K562 (cell line): ENCODE results near the gene BSCL2. TPM values are rescaled to one million over a fixed set of nuclear protein-coding genes. Genes with fewer than 3 reads are reported as not detected.

ENCODE experiments used
- CHD1 ChIP-seq: fragments of 200-600 bp; sonication (generic); IDR thresholded peaks from one replicate; pipeline ENCODE4 v1.6.1; 2012; ENCODE audit warnings: mild to moderate bottlenecking, moderate library complexity, low read length, inconsistent platforms
- HDAC2 ChIP-seq: fragments of 450-650 bp; IDR thresholded peaks from 2 replicates; pipeline ENCODE4 v1.6.1; 2016; ENCODE audit warnings: mild to moderate bottlenecking
- HDAC8 ChIP-seq: fragments of 450-650 bp; IDR thresholded peaks from 2 replicates; pipeline ENCODE4 v1.6.1; 2016; ENCODE audit warnings: mild to moderate bottlenecking, missing genetic modification characterization, moderate library complexity, missing compliant biosample characterization
- HNRNPK ChIP-seq: fragments of 200-400 bp; formaldehyde crosslinking; IDR thresholded peaks from one replicate; pipeline ENCODE4 v1.6.1; 2018; ENCODE audit warnings: mild to moderate bottlenecking, low read depth, low read length; ENCODE audit not compliant: poor library complexity, severe bottlenecking
- NCOA4 ChIP-seq: fragments of 450-650 bp; IDR thresholded peaks from 2 replicates; pipeline ENCODE4 v1.6.1; 2018; ENCODE audit warnings: mild to moderate bottlenecking; ENCODE audit not compliant: partially characterized antibody
- TAF9B ChIP-seq: fragments of 450-650 bp; IDR thresholded peaks from 2 replicates; pipeline ENCODE4 v1.6.1; 2018; ENCODE audit warnings: mild to moderate bottlenecking; ENCODE audit not compliant: partially characterized antibody
- U2AF1 ChIP-seq: fragments of 200-400 bp; formaldehyde crosslinking; optimal IDR thresholded peaks from 2 replicates; pipeline ENCODE3; 2017; ENCODE audit warnings: mild to moderate bottlenecking, low read depth, low read length, moderate library complexity
- ZC3H4 ChIP-seq: sonication (generic); formaldehyde crosslinking; IDR thresholded peaks from 2 replicates; pipeline ENCODE4 v1.9.0; 2021; ENCODE audit warnings: missing genetic modification reagents, borderline replicate concordance
- ZNF212 ChIP-seq: fragments of 450-650 bp; formaldehyde crosslinking; IDR thresholded peaks from 2 replicates; pipeline ENCODE4 v1.4.0; 2020; ENCODE audit warnings: mild to moderate bottlenecking
- ZNF318 ChIP-seq, 2 experiments: fragments of 450-650 bp; IDR thresholded peaks; 2 replicates each; pipeline ENCODE4 v1.6.1; 2016; ENCODE audit warnings: mild to moderate bottlenecking in 2 of 2, borderline replicate concordance in 1 of 2, low read depth in 1 of 2, moderate library complexity in 1 of 2
- ZNF518B ChIP-seq: fragments of 250-450 bp; sonication (Bioruptor Pico); IDR thresholded peaks from 2 replicates; pipeline ENCODE4 v1.5.0; 2021; ENCODE audit warnings: mild to moderate bottlenecking, moderate library complexity
- polyA plus RNA-seq, 8 experiments: library from polyadenylated mRNA; depleted of rRNA in 4 of 8; stranded (reverse) in 5 of 8; unstranded in 3 of 8; fragments of >200 nt; fragmentation: Nextera tagmentation in 2 of 8; fragmentation: Illumina TruSeq in 1 of 8; extraction: Ambion mirVana in 2 of 8; extraction: Trizol in 1 of 8; gene quantifications; 2 replicates each; pipeline versions ENCODE4 v1.2.1 to v1.2.3, GENCODE V29; 2011 to 2014; ENCODE audit warnings: inconsistent platforms in 1 of 8, missing spikeins in 1 of 8
- total RNA-seq, 7 experiments: library from RNA; depleted of rRNA in 6 of 7; stranded (reverse); fragments of >200 nt in 6 of 7; fragmentation: Illumina TruSeq in 2 of 7; extraction: Trizol in 2 of 7; gene quantifications; 2 replicates each; pipeline versions ENCODE4 v1.2.1 to v1.2.3, GENCODE V29; 2011 to 2021; ENCODE audit warnings: low replicate concordance in 1 of 7

Gene BSCL2
- total and polyA plus RNA-seq, 9 of the 15 experiments (the other 6 are each of a cell fraction or from before 2014, with no cell fraction given): 18.9 to 51.7 (median 35.2) TPM

- TF ChIP-seq ZNF318 (IDR thresholded peaks at IDR 0.05; ENCODE audit: borderline replicate concordance in 1 of 2, low read depth in 1 of 2): no peak
- TF ChIP-seq CHD1: peak; percentile 97
- TF ChIP-seq ZNF518B: no peak
- no peak for TF ChIP-seq NCOA4
- TF ChIP-seq ZC3H4 (CRISPR knock-in tag): 0 out of 2 replicates have a peak, but pooled peaks have one; percentile 36
- TF ChIP-seq HDAC2: no peak
- TF ChIP-seq ZNF212 (CRISPR knock-in tag): no peak
- no peak for TF ChIP-seq HNRNPK
- TF ChIP-seq TAF9B: peak; percentile 81
- TF ChIP-seq HDAC8 (tag): no peak
- peak; percentile 58 for TF ChIP-seq U2AF1
These were observed 61.0 kb downstream of the BSCL2 start, which contains the start of gene GANAB (continued) for GRCh38 chr11:62645946-62646824.
